ENCODE data around the gene RPTOR. TPM values are rescaled to one million over a fixed set of nuclear protein-coding genes. Genes with fewer than 3 reads are reported as not detected.

Gene RPTOR
- polyA plus RNA-seq, 1 donor (not counting 4 experiments of a cell fraction or from before 2014, with no cell fraction given), result 4.0 TPM

- Histone ChIP-seq H3K27ac (ENCODE audit: control insufficient read depth, insufficient read depth, low read length) (no peak overlapping the region), H3K36me3 (ENCODE audit: control insufficient read depth in 2 of 2, extremely low read depth in 1 of 2, insufficient read depth in 2 of 2, low read length in 2 of 2) (peaks cover 0 to 4% of the 10 kb centered on the region in 2 experiments), H3K9ac (ENCODE audit: control insufficient read depth, extremely low read depth, insufficient read depth, low read length) (no peak overlapping the region), H3K79me2 (ENCODE audit: control insufficient read depth, insufficient read depth, low read length) (no peaks in the 10 kb centered on the region), H4K20me1 (ENCODE audit: control insufficient read depth, extremely low read depth, insufficient read depth, low read length) (peaks cover 5% of the 10 kb centered on the region), H2AFZ (ENCODE audit: control insufficient read depth, low read length) (no peak overlapping the region), H3K4me1 (ENCODE audit: control insufficient read depth, extremely low read depth, insufficient read depth, low read length) (no peaks in the 10 kb centered on the region), H3K4me2 (ENCODE audit: control insufficient read depth, extremely low read depth, insufficient read depth, low read depth, low read length) (no peak overlapping the region), H3K4me3 (ENCODE audit: control insufficient read depth in 2 of 3, extremely low read depth in 1 of 3, insufficient read depth in 2 of 3, low read depth in 1 of 3, low read length in 3 of 3) (no peak overlapping the region), H3K27me3 (ENCODE audit: control insufficient read depth, extremely low read depth, insufficient read depth, low read length) (no peaks in the 10 kb centered on the region), H3K9me3 (ENCODE audit: control insufficient read depth, low read depth, low read length) (no peaks in the 10 kb centered on the region), H3K9me1 (ENCODE audit: control insufficient read depth, extremely low read depth, insufficient read depth, low read length) (no peaks in the 10 kb centered on the region)
- DNase-seq (ENCODE audit: low read depth, low spot score), result no peak
- TF ChIP-seq EZH2 (IDR thresholded peaks at IDR 0.05; ENCODE audit: low read length), result no peak
- TF ChIP-seq, protein P1, sequence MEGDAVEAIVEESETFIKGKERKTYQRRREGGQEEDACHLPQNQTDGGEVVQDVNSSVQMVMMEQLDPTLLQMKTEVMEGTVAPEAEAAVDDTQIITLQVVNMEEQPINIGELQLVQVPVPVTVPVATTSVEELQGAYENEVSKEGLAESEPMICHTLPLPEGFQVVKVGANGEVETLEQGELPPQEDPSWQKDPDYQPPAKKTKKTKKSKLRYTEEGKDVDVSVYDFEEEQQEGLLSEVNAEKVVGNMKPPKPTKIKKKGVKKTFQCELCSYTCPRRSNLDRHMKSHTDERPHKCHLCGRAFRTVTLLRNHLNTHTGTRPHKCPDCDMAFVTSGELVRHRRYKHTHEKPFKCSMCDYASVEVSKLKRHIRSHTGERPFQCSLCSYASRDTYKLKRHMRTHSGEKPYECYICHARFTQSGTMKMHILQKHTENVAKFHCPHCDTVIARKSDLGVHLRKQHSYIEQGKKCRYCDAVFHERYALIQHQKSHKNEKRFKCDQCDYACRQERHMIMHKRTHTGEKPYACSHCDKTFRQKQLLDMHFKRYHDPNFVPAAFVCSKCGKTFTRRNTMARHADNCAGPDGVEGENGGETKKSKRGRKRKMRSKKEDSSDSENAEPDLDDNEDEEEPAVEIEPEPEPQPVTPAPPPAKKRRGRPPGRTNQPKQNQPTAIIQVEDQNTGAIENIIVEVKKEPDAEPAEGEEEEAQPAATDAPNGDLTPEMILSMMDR (optimal IDR thresholded peaks at IDR 0.05 in 1 of 3, IDR thresholded peaks at IDR 0.05 in 1 of 3, conservative IDR thresholded peaks at IDR 0.05 in 1 of 3; ENCODE audit: extremely low read depth in 1 of 3, insufficient read depth in 2 of 3, low read length in 3 of 3), result no peak
- dilution Hi-C loops (cut with MboI; ENCODE audit: extremely low pct_ligation_motif_present, low sequenced_read_pairs), result no loop called here
- FAIRE-seq, result no peak
Observed at GRCh38 chr17:80941171-80941570, 396.5 kb downstream of the RPTOR start.

DNA sequence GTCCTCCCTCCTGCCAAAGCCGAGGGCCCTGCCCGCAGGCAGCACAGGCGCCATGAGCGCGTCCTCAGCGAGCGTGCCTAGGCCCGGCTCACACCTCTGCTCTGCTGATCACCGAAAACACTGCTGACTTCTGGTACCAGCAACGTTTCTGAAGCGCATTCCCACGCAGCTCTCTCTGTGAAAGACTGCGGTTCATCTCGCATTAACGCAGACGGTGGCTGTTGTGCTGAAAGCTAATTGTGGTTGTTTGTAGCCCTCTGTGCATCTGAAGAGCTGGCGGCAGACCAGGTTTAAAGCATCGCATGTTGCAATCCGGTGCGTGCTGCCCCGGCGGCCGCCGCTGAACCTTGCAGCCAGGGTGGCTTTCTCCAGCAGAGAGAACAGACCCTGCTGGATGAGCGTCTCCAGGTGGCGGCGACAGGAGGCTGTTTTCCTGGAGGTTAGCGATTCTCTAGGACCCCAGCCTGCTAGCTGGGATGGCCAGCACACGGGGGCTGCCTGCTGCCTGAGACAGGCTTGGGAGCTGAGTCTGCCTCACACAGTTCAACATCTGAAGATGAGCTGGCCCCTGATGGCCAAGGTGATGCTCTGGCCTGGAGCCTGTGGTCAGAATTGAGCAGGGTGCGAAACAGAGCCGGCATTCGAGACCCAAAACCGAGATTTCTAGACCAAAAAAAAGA, 397.2 kb downstream of the RPTOR start:
- TF ChIP-seq, protein P1 (optimal IDR thresholded peaks at IDR 0.05 in 1 of 3, IDR thresholded peaks at IDR 0.05 in 1 of 3, conservative IDR thresholded peaks at IDR 0.05 in 1 of 3; ENCODE audit: extremely low read depth in 1 of 3, insufficient read depth in 2 of 3, low read length in 3 of 3), result no peak
- TF ChIP-seq EZH2 (IDR thresholded peaks at IDR 0.05; ENCODE audit: low read length), result no peak
- dilution Hi-C loops (cut with MboI; ENCODE audit: extremely low pct_ligation_motif_present, low sequenced_read_pairs), result no loop called here
- Histone ChIP-seq H3K4me1 (ENCODE audit: control insufficient read depth, extremely low read depth, insufficient read depth, low read length) (no peaks in the 10 kb centered on the region), H3K36me3 (ENCODE audit: control insufficient read depth in 2 of 2, extremely low read depth in 1 of 2, insufficient read depth in 2 of 2, low read length in 2 of 2) (peaks cover 4 to 7% of the 10 kb centered on the region in 2 experiments), H3K9me3 (ENCODE audit: control insufficient read depth, low read depth, low read length) (no peaks in the 10 kb centered on the region), H3K27me3 (ENCODE audit: control insufficient read depth, extremely low read depth, insufficient read depth, low read length) (no peaks in the 10 kb centered on the region), H3K9me1 (ENCODE audit: control insufficient read depth, extremely low read depth, insufficient read depth, low read length) (no peaks in the 10 kb centered on the region), H3K9ac (ENCODE audit: control insufficient read depth, extremely low read depth, insufficient read depth, low read length) (no peak overlapping the region), H3K27ac (ENCODE audit: control insufficient read depth, insufficient read depth, low read length) (no peak overlapping the region), H4K20me1 (ENCODE audit: control insufficient read depth, extremely low read depth, insufficient read depth, low read length) (peaks cover 3% of the 10 kb centered on the region), H2AFZ (ENCODE audit: control insufficient read depth, low read length) (no peak overlapping the region), H3K4me3 (ENCODE audit: control insufficient read depth in 2 of 3, extremely low read depth in 1 of 3, insufficient read depth in 2 of 3, low read depth in 1 of 3, low read length in 3 of 3) (no peak overlapping the region), H3K79me2 (ENCODE audit: control insufficient read depth, insufficient read depth, low read length) (no peaks in the 10 kb centered on the region), H3K4me2 (ENCODE audit: control insufficient read depth, extremely low read depth, insufficient read depth, low read depth, low read length) (no peak overlapping the region)
- FAIRE-seq (no peak), DNase-seq (ENCODE audit: low read depth, low spot score) (no peak)

Measured in keratinocyte (primary cell).